KOPT-K1 (cell line): ENCODE data around the gene SAMD11.

Source experiments
- H3K27ac ChIP-seq: fragments of 200-600 bp; sonication (generic); 2 replicates; pipeline ENCODE4 v1.5.1; 2016; ENCODE audit warnings: antibody characterized with exemption, mild to moderate bottlenecking, low read depth, low read length; ENCODE audit not compliant: poor library complexity, severe bottlenecking
- H3K36me3 ChIP-seq: fragments of 200-600 bp; sonication (generic); 2 replicates; pipeline ENCODE4 v1.5.1; 2017; ENCODE audit warnings: antibody characterized with exemption, mild to moderate bottlenecking, low read length, moderate library complexity; ENCODE audit not compliant: insufficient read depth
- H3K9me3 ChIP-seq: fragments of 200-600 bp; sonication (generic); 2 replicates; pipeline ENCODE4 v1.5.1; 2017; ENCODE audit warnings: antibody characterized with exemption, low read length, mild to moderate bottlenecking; ENCODE audit not compliant: insufficient read depth, poor library complexity, severe bottlenecking

The SAMD11 gene

GRCh38 chr1:952603-953002 is 28.9 kb downstream of the SAMD11 start:
- H3K27ac ChIP-seq = no peak overlapping the region
- H3K9me3 ChIP-seq = no peaks in the 10 kb centered on the region
- H3K36me3 ChIP-seq = peaks cover 93% of the 10 kb centered on the region

GRCh38 chr1:953524-954320 is 30.0 kb downstream of the SAMD11 start:
- peaks cover 84% of the 10 kb centered on the region for H3K36me3 ChIP-seq
- no peaks in the 10 kb centered on the region for H3K9me3 ChIP-seq
- H3K27ac ChIP-seq = no peak overlapping the region

- peaks cover 72% of the 10 kb centered on the region for H3K36me3 ChIP-seq
- no peaks in the 10 kb centered on the region for H3K9me3 ChIP-seq
- H3K27ac ChIP-seq = no peak overlapping the region
Observed at GRCh38 chr1:954927-955326, 31.2 kb downstream of the SAMD11 start.

- H3K27ac ChIP-seq = no peak overlapping the region
- no peaks in the 10 kb centered on the region for H3K9me3 ChIP-seq
- peaks cover 67% of the 10 kb centered on the region for H3K36me3 ChIP-seq
Observed at GRCh38 chr1:955474-955873, 31.8 kb downstream of the SAMD11 start.

- H3K27ac ChIP-seq = no peak overlapping the region
- no peaks in the 10 kb centered on the region for H3K9me3 ChIP-seq
- H3K36me3 ChIP-seq = peaks cover 55% of the 10 kb centered on the region
Observed at GRCh38 chr1:956636-957035, 32.9 kb downstream of the SAMD11 start.

- H3K27ac ChIP-seq = peak within 1 kb of the TSS; percentile 59
- peaks cover 31% of the 10 kb centered on the region for H3K36me3 ChIP-seq
- no peaks in the 10 kb centered on the region for H3K9me3 ChIP-seq
Observed at GRCh38 chr1:958823-959730, 35.4 kb downstream of the SAMD11 start, which contains the start of gene NOC2L. TSS of gene NOC2L (minus strand) at chr1:959256. CDS start at chr1:959240, 16 bp downstream.

GRCh38 chr1:959731-960362 is 36.1 kb downstream of the SAMD11 start:
- Histone ChIP-seq H3K36me3 (peaks cover 23% of the 10 kb centered on the region), H3K9me3 (no peaks in the 10 kb centered on the region), H3K27ac (peak overlapping the region; percentile 34)

- Histone ChIP-seq H3K9me3 (no peaks in the 10 kb centered on the region), H3K27ac (peak within 1 kb of the TSS; percentile 34), H3K36me3 (peaks cover 16% of the 10 kb centered on the region)
Observed at GRCh38 chr1:960363-961131, 36.8 kb downstream of the SAMD11 start, which contains the start of gene KLHL17. TSS of gene KLHL17 (plus strand) at chr1:960584. CDS start at chr1:960694, 110 bp downstream.

- H3K27ac ChIP-seq = no peak overlapping the region
- peaks cover 9% of the 10 kb centered on the region for H3K36me3 ChIP-seq
- H3K9me3 ChIP-seq = no peaks in the 10 kb centered on the region
Observed at GRCh38 chr1:961132-961669, 37.5 kb downstream of the SAMD11 start.

GRCh38 chr1:962381-963300 is 38.9 kb downstream of the SAMD11 start:
- H3K27ac ChIP-seq = no peak overlapping the region
- no peaks in the 10 kb centered on the region for H3K9me3 ChIP-seq
- H3K36me3 ChIP-seq = no peaks in the 10 kb centered on the region

GRCh38 chr1:963301-963651 is 39.6 kb downstream of the SAMD11 start:
- Histone ChIP-seq H3K27ac (no peak overlapping the region), H3K36me3 (no peaks in the 10 kb centered on the region), H3K9me3 (no peaks in the 10 kb centered on the region)

- H3K27ac ChIP-seq = no peak overlapping the region
Observed at GRCh38 chr1:963746-964525, 40.2 kb downstream of the SAMD11 start.

More at GRCh38 chr1:963746-964525, 40.2 kb downstream of the SAMD11 start:
- no peaks in the 10 kb centered on the region for H3K36me3 ChIP-seq
- H3K9me3 ChIP-seq = no peaks in the 10 kb centered on the region
